Measurements from ENCODE around the gene MERTK. TPM values are rescaled to one million over a fixed set of nuclear protein-coding genes. Genes with fewer than 3 reads are reported as not detected.

Gene MERTK
- total and polyA plus RNA-seq, 10 of the 15 experiments (the other 5 are each of a cell fraction or from before 2014, with no cell fraction given) = 0.13 to 30.6 (median 0.50) TPM

- SMC1A ChIA-PET (ENCODE audit: uncharacterized antibody, unreplicated experiment) = no interaction called here
- Histone ChIP-seq H3K79me2 (ENCODE audit: control insufficient read depth, insufficient read depth, low read length) (no peaks in the 10 kb centered on the region), H3K36me3 (ENCODE audit: control insufficient read depth in 2 of 2, insufficient read depth in 2 of 2, low read length in 1 of 2) (no peaks in the 10 kb centered on the region), H2AFZ (ENCODE audit: control insufficient read depth, low read depth, low read length) (no peak overlapping the region), H3K9me3 (replicated peaks; ENCODE audit: control insufficient read depth, insufficient read depth, low read length) (no peaks in the 10 kb centered on the region; the same call in 1 of the 3 replicates), H3K4me2 (ENCODE audit: control insufficient read depth, insufficient read depth) (no peak overlapping the region), H3K27ac (ENCODE audit: control insufficient read depth, insufficient read depth) (no peak overlapping the region), H3K9ac (ENCODE audit: control insufficient read depth, insufficient read depth, low read length) (no peak overlapping the region), H3K4me1 (ENCODE audit: control insufficient read depth, insufficient read depth, low read length) (no peaks in the 10 kb centered on the region), H3K27me3 (replicated peaks in 1 of 2; ENCODE audit: control insufficient read depth in 2 of 2, insufficient read depth in 2 of 2, low read length in 1 of 2) (no peaks in the 10 kb centered on the region), H4K20me1 (ENCODE audit: control insufficient read depth, insufficient read depth) (no peaks in the 10 kb centered on the region), H3K4me3 (no peak overlapping the region)
- in situ Hi-C loops (cut with MboI) (no loop called here), intact Hi-C loops (cut with micrococcal nuclease; ENCODE audit: unreplicated experiment) (no loop called here)
- DNase-seq (ENCODE audit: low read depth, low spot score) = no peak
- no peak for TF ChIP-seq ZNF274 (IDR thresholded peaks at IDR 0.05; ENCODE audit: insufficient read depth, insufficient read length)
- TF ChIP-seq HCFC1 (IDR thresholded peaks at IDR 0.05; ENCODE audit: low read length) = no peak
- no peak for TF ChIP-seq ZZZ3 (IDR thresholded peaks at IDR 0.05; ENCODE audit: control insufficient read depth, insufficient read length, low read depth)
- TF ChIP-seq NFIC (IDR thresholded peaks at IDR 0.05; ENCODE audit: low read depth, low read length) = no peak
- TF ChIP-seq IRF4 (IDR thresholded peaks at IDR 0.05; ENCODE audit: low read depth, low read length) = no peak
- no peak for TF ChIP-seq SUZ12 (IDR thresholded peaks at IDR 0.05; ENCODE audit: unreplicated experiment)
- TF ChIP-seq RB1 (IDR thresholded peaks at IDR 0.05; ENCODE audit: borderline replicate concordance) = no peak
- no peak for TF ChIP-seq SMAD1 (IDR thresholded peaks at IDR 0.05; ENCODE audit: low read depth, partially characterized antibody)
- CTCF ChIA-PET = interaction anchor here (1.2 to 1.5 kb wide), 3 partner anchors 15 to 146 kb away, joined by 3 to 8 read pairs (median 4); no protein-coding TSS in a partner anchor
- FAIRE-seq = no peak
- no TSS peak for BruUV-seq (replicated peaks)
- POLR2A ChIA-PET = interaction anchor here (1.6 kb wide), 1 partner anchor 130 kb away, joined by 4 read pairs; no protein-coding TSS in a partner anchor
- RAD21 ChIA-PET (ENCODE audit: unreplicated experiment) = no interaction called here
- no peak for ATAC-seq
- 0% methylated on average over 1 of the region's 1 CpG for WGBS (ENCODE audit: insufficient coverage, insufficient replicate concordance, low lambda C conversion rate, missing lambda C conversion rate)
Measured at GRCh38 chr2:112033600-112033999, 135.2 kb downstream of the MERTK start.

DNA sequence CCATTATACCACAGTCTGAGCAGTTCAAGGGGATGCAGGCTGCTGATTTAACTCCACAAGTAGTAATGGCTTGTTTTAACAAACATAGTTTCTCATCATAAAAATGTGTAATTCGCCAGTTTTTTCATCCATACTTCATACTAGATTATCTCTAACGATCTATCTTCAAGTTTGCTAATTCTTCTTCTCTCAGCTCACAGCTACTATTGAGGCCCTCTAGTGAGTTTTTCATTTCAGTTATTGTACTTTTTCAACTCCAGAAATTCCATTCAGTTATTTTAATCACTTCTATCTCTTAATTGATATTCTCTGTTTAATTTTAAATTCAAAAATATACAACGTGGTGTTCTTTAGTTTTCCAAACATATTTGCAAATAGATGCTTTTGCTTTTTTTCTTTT lies 136.5 kb downstream of the MERTK start:
- Histone ChIP-seq H3K27ac (ENCODE audit: control insufficient read depth, insufficient read depth) (no peak overlapping the region), H3K36me3 (ENCODE audit: control insufficient read depth in 2 of 2, insufficient read depth in 2 of 2, low read length in 1 of 2) (no peaks in the 10 kb centered on the region), H3K4me1 (ENCODE audit: control insufficient read depth, insufficient read depth, low read length) (no peaks in the 10 kb centered on the region), H3K79me2 (ENCODE audit: control insufficient read depth, insufficient read depth, low read length) (no peaks in the 10 kb centered on the region), H3K4me2 (ENCODE audit: control insufficient read depth, insufficient read depth) (no peak overlapping the region), H3K4me3 (no peak overlapping the region), H3K9ac (ENCODE audit: control insufficient read depth, insufficient read depth, low read length) (no peak overlapping the region), H3K27me3 (replicated peaks in 1 of 2; ENCODE audit: control insufficient read depth in 2 of 2, insufficient read depth in 2 of 2, low read length in 1 of 2) (no peaks in the 10 kb centered on the region), H2AFZ (ENCODE audit: control insufficient read depth, low read depth, low read length) (no peak overlapping the region), H4K20me1 (ENCODE audit: control insufficient read depth, insufficient read depth) (no peaks in the 10 kb centered on the region), H3K9me3 (replicated peaks; ENCODE audit: control insufficient read depth, insufficient read depth, low read length) (no peaks in the 10 kb centered on the region; the same call in 1 of the 3 replicates)
- ATAC-seq (no peak), DNase-seq (ENCODE audit: low read depth, low spot score) (no peak), FAIRE-seq (no peak)
- BruUV-seq (replicated peaks) = no TSS peak
- ChIA-PET CTCF (interaction anchor here (0.6 kb wide), 1 partner anchor 726 kb away, joined by 5 read pairs; no protein-coding TSS in a partner anchor), RAD21 (ENCODE audit: unreplicated experiment) (interaction anchor here (0.6 kb wide), 1 partner anchor 14 kb away, joined by 3 read pairs; no protein-coding TSS in a partner anchor), POLR2A (no interaction called here), SMC1A (ENCODE audit: uncharacterized antibody, unreplicated experiment) (interaction anchor here (0.5 kb wide), 1 partner anchor 431 kb away, joined by 3 read pairs; no protein-coding TSS in a partner anchor)
- intact Hi-C loops (cut with micrococcal nuclease; ENCODE audit: unreplicated experiment) = no loop called here
- 11% methylated on average over 3 of the region's 3 CpGs for WGBS (ENCODE audit: insufficient coverage, insufficient replicate concordance, low lambda C conversion rate, missing lambda C conversion rate)
- TF ChIP-seq, protein P1, sequence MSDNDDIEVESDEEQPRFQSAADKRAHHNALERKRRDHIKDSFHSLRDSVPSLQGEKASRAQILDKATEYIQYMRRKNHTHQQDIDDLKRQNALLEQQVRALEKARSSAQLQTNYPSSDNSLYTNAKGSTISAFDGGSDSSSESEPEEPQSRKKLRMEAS (IDR thresholded peaks at IDR 0.05; ENCODE audit: low read depth, low read length) = no peak
- TF ChIP-seq ZBED1 (IDR thresholded peaks at IDR 0.05; ENCODE audit: borderline replicate concordance) (no peak), NR2F1 (conservative IDR thresholded peaks at IDR 0.05) (no peak)
- in situ Hi-C loops (cut with MboI) = no loop called here

All from GM12878 (cell line).